GM12891 (cell line): ENCODE data around the gene ZNF836.

Source experiments
- PAX5 ChIP-seq: IDR thresholded peaks from 2 replicates; pipeline ENCODE4 v1.6.1; 2011; ENCODE audit warnings: low read length, moderate library complexity, mild to moderate bottlenecking; ENCODE audit not compliant: insufficient read depth, severe bottlenecking
- POLR2A ChIP-seq: IDR thresholded peaks from 2 replicates; pipeline ENCODE4 v1.6.1; 2011; ENCODE audit warnings: low read depth, low read length, control low read depth
- POLR2AphosphoS5 ChIP-seq: IDR thresholded peaks from 2 replicates; pipeline ENCODE4 v1.6.1; 2011; ENCODE audit warnings: low read depth, low read length, control low read depth
- POU2F2 ChIP-seq: IDR thresholded peaks from 2 replicates; pipeline ENCODE4 v1.6.1; 2011; ENCODE audit warnings: low read depth, mild to moderate bottlenecking, control low read depth, low read length, moderate library complexity
- SPI1 ChIP-seq: IDR thresholded peaks from 2 replicates; pipeline ENCODE4 v1.6.1; 2011; ENCODE audit warnings: low read depth, low read length, control low read depth
- TAF1 ChIP-seq: IDR thresholded peaks from 2 replicates; pipeline ENCODE4 v1.6.1; 2011; ENCODE audit warnings: low read depth, low read length, control low read depth

- TF ChIP-seq TAF1, result no peak
- TF ChIP-seq POLR2A, result no peak
- TF ChIP-seq POLR2AphosphoS5, result no peak
- no peak for TF ChIP-seq SPI1
- TF ChIP-seq POU2F2, result no peak
- no peak for TF ChIP-seq PAX5
These were observed 30.2 kb downstream of the ZNF836 start for GRCh38 chr19:52141203-52141602.
